Measurements from ENCODE around the gene TUBA4B. TPM values are rescaled to one million over a fixed set of nuclear protein-coding genes. Genes with fewer than 3 reads are reported as not detected.

Gene TUBA4B
- total and polyA plus RNA-seq, 2 of the 4 experiments (the other 2 are of a cell fraction) = not detected

GRCh38 chr2:219291910-219292490 is 39.0 kb downstream of the TUBA4B start:
- intact Hi-C loops (cut with micrococcal nuclease) = no loop called here
- CTCF ChIA-PET = interaction anchor here (0.6 to 1.6 kb wide), 2 partner anchors 14 to 62 kb away, joined by 3 to 9 read pairs; partner anchors contain the start of gene DNAJB2

More at GRCh38 chr2:219291910-219292490, 39.0 kb downstream of the TUBA4B start:
- H2AK5ac ChIP-seq (ENCODE audit: low read depth, low read length) = 0 out of 2 replicates have a peak overlapping the region, but pooled peaks have one; percentile 14
- no peak overlapping the region for H3K18ac ChIP-seq (ENCODE audit: low read depth, low read length)
- no peak overlapping the region for H4K5ac ChIP-seq (ENCODE audit: low read depth, low read length)
- no peak overlapping the region for H3K9ac ChIP-seq (ENCODE audit: low read depth, low read length)
- peaks cover 4% of the 10 kb centered on the region; the same call in 1 of the 2 replicates for H4K20me1 ChIP-seq (ENCODE audit: insufficient read depth, low read length)
- no peak overlapping the region for H2AK9ac ChIP-seq (replicated peaks; ENCODE audit: low read depth, low read length, poor library complexity)
- H3K9me3 ChIP-seq (ENCODE audit: control insufficient read depth, insufficient read depth, low read length) = no peaks in the 10 kb centered on the region
- dilution Hi-C loops (cut with HindIII; ENCODE audit: low sequenced_read_pairs, unreplicated experiment) = no loop called here
- H3K4me1 ChIP-seq (ENCODE audit: control insufficient read depth, insufficient read depth, low read length) = peaks cover 14% of the 10 kb centered on the region
- H3K4ac ChIP-seq (ENCODE audit: low read depth, low read length) = no peak overlapping the region
- POLR2A ChIA-PET (ENCODE audit: unreplicated experiment) = no interaction called here
- no peak overlapping the region for H3K4me2 ChIP-seq (ENCODE audit: low read depth, low read length)
- H4K91ac ChIP-seq (ENCODE audit: insufficient read depth, low read depth, low read length) = no peak overlapping the region
- H2BK20ac ChIP-seq (ENCODE audit: low read depth, low read length) = no peak overlapping the region
- TF ChIP-seq CHD1 (IDR thresholded peaks at IDR 0.05; ENCODE audit: low read depth, low read length) (no peak), SMC3 (IDR thresholded peaks at IDR 0.05; ENCODE audit: low read depth, low read length) (no peak), FOS (IDR thresholded peaks at IDR 0.05; ENCODE audit: low read depth, low read length) (no peak), MAZ (IDR thresholded peaks at IDR 0.05; ENCODE audit: borderline replicate concordance, low read depth, low read length) (no peak), RCOR1 (IDR thresholded peaks at IDR 0.05; ENCODE audit: insufficient replicate concordance, low read length) (no peak), POLR2A (IDR thresholded peaks at IDR 0.05; ENCODE audit: low read depth, low read length) (no peak), RAD21 (IDR thresholded peaks at IDR 0.05; ENCODE audit: low read length) (no peak), NFE2L2 (IDR thresholded peaks at IDR 0.05; ENCODE audit: low read depth, low read length) (no peak), CEBPB (IDR thresholded peaks at IDR 0.05; ENCODE audit: low read depth, low read length) (no peak), MAFK (IDR thresholded peaks at IDR 0.05; ENCODE audit: low read depth, low read length) (no peak), CTCF (conservative IDR thresholded peaks at IDR 0.05; ENCODE audit: low read depth, low read length) (no peak), RFX5 (IDR thresholded peaks at IDR 0.05; ENCODE audit: low read depth, low read length) (no peak), BHLHE40 (IDR thresholded peaks at IDR 0.05; ENCODE audit: low read depth, low read length) (no peak), USF2 (IDR thresholded peaks at IDR 0.05; ENCODE audit: low read depth, low read length) (no peak), ELK1 (IDR thresholded peaks at IDR 0.05; ENCODE audit: borderline replicate concordance, low read depth, low read length) (no peak), MXI1 (IDR thresholded peaks at IDR 0.05; ENCODE audit: borderline replicate concordance, low read depth, low read length) (no peak)
- no peak overlapping the region for H2BK120ac ChIP-seq (ENCODE audit: low read depth, low read length)
- no peaks in the 10 kb centered on the region for H3K79me1 ChIP-seq (ENCODE audit: low read depth in 1 of 2, low read length in 2 of 2)
- no peak overlapping the region for H2AFZ ChIP-seq (replicated peaks; ENCODE audit: low read length, poor library complexity)
- H3K36me3 ChIP-seq (ENCODE audit: control insufficient read depth, insufficient read depth, low read length) = no peaks in the 10 kb centered on the region
- H3K4me3 ChIP-seq (ENCODE audit: insufficient read depth, low read depth, low read length) = no peak overlapping the region
- no peak overlapping the region for H3K56ac ChIP-seq (ENCODE audit: extremely low read depth, insufficient read depth, low read length)
- H3K14ac ChIP-seq (replicated peaks; ENCODE audit: low read depth, low read length) = no peak overlapping the region
- DNase-seq (no peak), ATAC-seq (ENCODE audit: low read depth) (no peak)
- H3K23ac ChIP-seq (ENCODE audit: low read depth, low read length) = no peak overlapping the region
- no TSS peak for BruUV-seq (replicated peaks)
- H3K9me1 ChIP-seq (ENCODE audit: insufficient read depth, low read length) = peaks cover 11% of the 10 kb centered on the region; the same call in 1 of the 2 replicates
- no peak overlapping the region for H2BK5ac ChIP-seq (ENCODE audit: low read depth, low read length, poor library complexity, severe bottlenecking)
- no peak overlapping the region for H3K27ac ChIP-seq (ENCODE audit: insufficient read depth, low read length)
- WGBS, 2 experiments (ENCODE audit: extremely low coverage in 2 of 2, insufficient read length in 1 of 2) = 40% methylated on average over 1 of the region's 4 CpGs; no CpG with 5 or more reads in 1 of the 2 experiments
- no peak overlapping the region for H4K8ac ChIP-seq (ENCODE audit: low read depth in 2 of 2, low read length in 2 of 2)
- no peak overlapping the region for H2BK15ac ChIP-seq (ENCODE audit: low read depth, low read length)
- in situ Hi-C loops (cut with MboI; ENCODE audit: low sequenced_read_pairs) = no loop called here
- H3K27me3 ChIP-seq (ENCODE audit: control insufficient read depth, insufficient read depth, low read length) = no peaks in the 10 kb centered on the region
